DLD1 (cell line): Measurements from ENCODE around the gene SAP30.

Source experiments
- in situ Hi-C: cut with HindIII; loops from 2 replicates; pipeline ENCODE4 v1.10.0; 2017; ENCODE audit warnings: low sequenced_read_pairs

Gene SAP30

GRCh38 chr4:173370477-173371291 lies at the start of gene SAP30:
Gene SAP30 (plus strand): TSS chr4:173370954. CDS start chr4:173371183, 229 bp downstream.
- in situ Hi-C loops: no loop called here

- in situ Hi-C loops: no loop called here
Measured at GRCh38 chr4:173325007-173325736, 45.6 kb upstream of the SAP30 start.

- in situ Hi-C loops: no loop called here
Measured at GRCh38 chr4:173328236-173328901, 42.4 kb upstream of the SAP30 start.

- in situ Hi-C loops: no loop called here
Measured at GRCh38 chr4:173330590-173330989, 40.2 kb upstream of the SAP30 start.

GRCh38 chr4:173332021-173332487 lies 38.7 kb upstream of the SAP30 start:
- in situ Hi-C loops: no loop called here

- in situ Hi-C loops: no loop called here
Measured at GRCh38 chr4:173332963-173333657, 37.6 kb upstream of the SAP30 start.

GRCh38 chr4:173333658-173334084 lies 37.1 kb upstream of the SAP30 start:
- in situ Hi-C loops: no loop called here

GRCh38 chr4:173334085-173334890 lies 36.5 kb upstream of the SAP30 start, which contains the start of gene HMGB2:
Gene HMGB2 (minus strand): TSS chr4:173334358. CDS start chr4:173333649, 709 bp downstream.
- in situ Hi-C loops: no loop called here

- in situ Hi-C loops: no loop called here
Measured at GRCh38 chr4:173334891-173335752, 35.6 kb upstream of the SAP30 start.

- in situ Hi-C loops: no loop called here
Measured at GRCh38 chr4:173337463-173337862, 33.3 kb upstream of the SAP30 start.

GRCh38 chr4:173343832-173344397 lies 26.8 kb upstream of the SAP30 start:
- in situ Hi-C loops: no loop called here

- in situ Hi-C loops: no loop called here
Measured at GRCh38 chr4:173345648-173346047, 25.1 kb upstream of the SAP30 start.

- in situ Hi-C loops: no loop called here
Measured at GRCh38 chr4:173346074-173346473, 24.7 kb upstream of the SAP30 start.

- in situ Hi-C loops: no loop called here
Measured at GRCh38 chr4:173347467-173347866, 23.3 kb upstream of the SAP30 start.

- in situ Hi-C loops: no loop called here
Measured at GRCh38 chr4:173357939-173358338, 12.8 kb upstream of the SAP30 start.

- in situ Hi-C loops: no loop called here
Measured at GRCh38 chr4:173360587-173361221, 10.1 kb upstream of the SAP30 start.

- in situ Hi-C loops: no loop called here
Measured at GRCh38 chr4:173362666-173363065, 8.1 kb upstream of the SAP30 start.

- in situ Hi-C loops: no loop called here
Measured at GRCh38 chr4:173365359-173365996, 5.3 kb upstream of the SAP30 start.
